HG03354 (cell line): ENCODE results near the gene MYO7A.

Experiments
- ATAC-seq: cut with Tn5 transposase; IDR thresholded peaks from one replicate; pipeline ENCODE4 v1.9.1; 2021; ENCODE audit warnings: mild to moderate bottlenecking; ENCODE audit not compliant: unreplicated experiment, poor library complexity, severe bottlenecking

Gene MYO7A

DNA sequence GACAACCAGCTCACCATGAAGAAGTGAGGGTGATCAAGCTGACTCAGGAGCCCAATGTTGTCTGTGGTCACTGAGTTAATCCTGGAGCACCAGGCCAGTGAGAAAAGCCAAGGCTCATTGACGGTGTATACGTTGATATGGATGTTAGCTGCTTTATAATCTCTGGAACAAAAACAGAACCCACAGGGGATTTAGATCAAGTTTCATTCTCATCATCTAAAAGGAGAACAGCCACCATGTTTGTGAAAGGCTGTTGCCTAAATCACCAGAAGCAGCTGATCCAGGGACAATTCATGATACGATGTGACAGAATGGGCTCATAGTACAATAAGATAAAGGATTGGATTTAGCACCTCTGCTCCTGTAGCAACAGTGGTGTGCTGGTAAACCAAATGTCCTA, 105.0 kb downstream of the MYO7A start:
- ATAC-seq, result no peak

DNA sequence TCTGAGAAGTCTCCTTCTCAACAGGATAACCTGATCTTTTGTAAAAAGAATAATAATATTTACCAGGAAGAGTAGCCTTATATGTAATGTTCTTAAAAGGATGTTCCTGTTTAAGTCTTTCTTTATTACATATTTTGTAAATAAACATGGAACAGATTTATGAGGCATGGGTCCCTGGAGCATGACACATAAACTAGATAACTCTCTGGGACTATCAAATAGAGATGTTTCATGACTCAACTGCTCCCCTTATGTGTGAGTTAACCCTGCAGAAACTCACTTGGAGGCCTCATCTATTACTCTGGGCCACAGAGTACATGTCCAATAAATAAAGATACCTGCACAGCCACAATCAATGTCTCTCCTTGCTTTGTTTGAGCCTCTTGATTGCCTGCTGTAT, 108.9 kb downstream of the MYO7A start:
- no peak for ATAC-seq

DNA sequence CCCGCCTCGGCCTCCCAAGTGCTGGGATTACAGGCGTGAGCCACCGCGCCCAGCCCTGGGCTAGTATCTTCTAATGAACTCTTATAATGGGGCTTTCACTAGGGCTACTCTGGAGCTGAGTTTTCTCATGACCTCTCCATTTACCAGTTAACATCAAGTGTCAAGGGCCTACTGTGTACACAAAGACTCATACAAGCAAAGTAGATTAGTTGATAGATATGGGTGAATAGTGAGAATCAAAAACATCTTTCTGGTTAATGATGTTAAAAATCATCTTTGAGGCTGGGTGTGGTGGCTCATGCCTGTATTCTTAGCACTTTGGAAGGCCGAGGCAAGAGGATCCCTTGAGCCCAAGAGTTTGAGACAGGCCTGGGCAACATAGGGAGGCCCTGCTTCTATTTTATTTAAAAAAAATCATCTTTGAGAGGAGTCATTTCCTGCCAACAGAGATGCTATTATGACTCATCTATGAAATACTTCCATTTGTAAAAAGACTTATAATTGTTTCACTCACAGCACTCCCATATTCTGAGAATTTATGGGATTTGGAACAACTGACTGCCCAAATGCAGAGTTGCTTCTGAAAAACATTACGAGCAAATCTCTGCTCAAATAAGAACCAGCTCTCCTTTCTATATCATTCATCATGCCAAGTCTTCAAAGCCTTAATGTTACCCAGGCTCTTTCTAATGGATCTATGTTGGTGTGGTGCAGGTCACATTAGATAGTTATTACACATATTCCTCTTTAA, 116.4 kb downstream of the MYO7A start:
- ATAC-seq, result no peak

DNA sequence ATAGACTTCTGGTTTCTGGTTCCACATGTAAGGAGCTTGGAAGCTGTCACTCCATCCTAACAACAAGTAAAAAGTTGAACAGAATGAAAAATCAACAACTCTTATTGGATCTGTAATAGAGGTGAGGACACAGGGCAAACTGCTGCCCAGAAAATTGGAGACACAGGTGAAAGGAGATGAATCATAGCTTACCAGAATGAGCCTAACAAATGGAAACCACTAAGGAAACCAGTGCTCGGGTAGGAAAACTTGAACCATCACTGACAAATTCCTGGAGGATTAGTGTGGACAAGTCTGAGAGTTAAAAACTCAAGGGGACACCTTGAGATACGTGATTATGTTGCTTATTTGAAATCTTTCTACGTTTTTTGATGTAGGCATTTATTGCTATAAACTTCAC, 121.4 kb downstream of the MYO7A start:
- no peak for ATAC-seq

DNA sequence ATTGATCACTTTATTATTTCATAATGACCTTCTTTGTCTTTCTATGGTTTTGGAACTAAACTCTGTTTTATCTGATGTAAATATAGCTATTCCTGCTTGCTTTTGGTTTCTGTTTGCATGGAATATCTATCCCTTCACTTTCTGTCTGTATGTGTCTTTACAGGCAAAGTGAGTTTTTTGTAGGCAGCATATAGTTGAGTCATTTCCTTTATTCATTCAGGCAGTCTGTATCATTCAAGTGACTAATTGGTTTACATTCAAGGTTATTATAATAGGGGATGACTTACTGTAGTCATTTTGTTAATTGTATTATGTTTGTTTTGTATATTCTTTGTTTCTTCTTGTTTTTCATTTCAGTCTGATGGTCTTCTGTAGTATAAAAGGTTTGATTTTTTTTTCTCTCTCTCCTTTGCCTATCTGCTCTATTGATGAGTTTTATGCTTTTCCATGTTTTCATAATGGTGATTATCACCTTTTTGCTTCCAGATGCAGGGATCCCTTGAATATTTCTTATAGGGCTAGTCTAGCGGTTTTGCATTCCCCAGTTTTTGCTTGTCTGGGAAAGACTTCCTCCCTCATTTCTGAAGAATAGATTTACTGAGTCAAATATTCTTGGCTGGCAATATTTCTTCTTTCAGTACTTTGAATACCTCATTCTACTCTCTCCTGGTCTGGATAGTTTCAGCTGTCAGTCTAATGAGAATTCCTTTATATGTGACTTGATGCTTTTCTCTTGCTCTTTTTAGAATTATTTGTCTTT, 123.0 kb downstream of the MYO7A start:
- ATAC-seq, result no peak

DNA sequence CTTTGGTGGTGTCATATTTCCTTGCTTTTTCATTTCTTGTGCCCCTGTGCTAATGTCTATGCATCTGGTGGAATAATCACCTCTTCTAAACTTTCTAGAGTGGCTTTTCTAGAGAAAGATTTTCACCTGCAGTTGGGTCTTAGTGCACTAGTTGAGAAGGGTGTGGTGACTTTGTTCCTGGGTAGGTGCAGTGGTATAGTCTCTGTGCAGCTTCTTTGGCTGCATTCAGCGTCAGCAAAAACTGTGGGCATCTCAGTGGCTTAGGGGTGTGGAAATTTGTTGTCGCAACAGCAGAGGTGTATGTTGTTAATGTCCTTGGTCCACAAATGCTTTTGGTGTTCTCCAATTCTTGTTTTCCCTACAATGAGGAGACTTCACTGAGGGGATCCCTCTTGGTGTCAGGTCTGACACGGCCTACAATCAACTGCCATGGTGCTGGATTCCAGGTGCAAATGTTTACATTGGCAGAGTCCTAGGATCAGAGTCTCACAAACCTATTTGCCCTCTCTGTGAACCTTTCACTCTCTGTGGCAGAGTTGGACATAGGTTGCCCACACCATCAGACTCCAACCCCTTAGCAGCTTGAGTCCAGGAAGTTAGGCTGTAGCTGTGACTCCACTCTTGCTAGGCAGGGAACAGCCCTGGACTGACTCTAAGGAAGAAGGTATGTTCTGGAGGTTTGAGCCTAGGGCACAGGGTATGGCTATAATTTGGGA, 124.7 kb downstream of the MYO7A start:
- ATAC-seq, result no peak

DNA sequence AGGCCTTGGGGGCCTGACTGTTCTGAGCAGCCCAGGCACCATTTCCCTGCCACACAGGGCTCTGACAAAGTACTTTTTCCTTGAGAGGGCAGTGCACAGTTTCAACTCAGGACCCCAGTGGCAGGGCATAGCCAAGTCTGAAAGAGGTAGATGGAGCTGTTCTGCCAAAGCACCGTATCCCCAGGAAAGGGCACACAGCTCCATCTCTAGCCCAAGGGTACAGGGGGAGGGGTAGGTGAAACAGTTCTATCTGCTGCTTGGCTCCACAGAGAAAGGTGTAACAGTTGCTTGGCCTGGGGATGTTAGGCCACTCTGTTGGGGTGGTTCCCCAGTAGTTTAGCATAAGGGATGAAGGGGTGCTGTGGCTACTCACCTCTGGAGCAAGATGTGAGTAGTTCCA, 125.6 kb downstream of the MYO7A start:
- ATAC-seq, result no peak

DNA sequence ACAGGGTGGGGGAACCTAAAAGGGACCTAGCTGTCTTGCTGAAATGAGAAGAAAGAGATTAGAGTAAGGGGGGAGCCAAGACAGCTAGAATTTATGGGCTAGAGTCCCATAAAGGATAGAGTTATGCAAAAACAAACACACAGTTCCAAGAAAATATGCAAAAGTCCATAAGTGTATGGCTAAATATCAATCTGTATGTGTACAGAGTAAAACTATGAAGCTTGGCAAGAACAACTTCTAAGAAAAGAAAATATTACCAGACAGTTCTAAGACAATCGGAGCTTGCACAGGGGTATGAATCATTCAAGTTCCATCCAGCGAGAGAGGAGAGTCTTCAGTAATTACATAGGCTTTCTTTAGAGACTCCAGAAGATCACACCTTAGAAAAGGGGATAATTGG, 131.6 kb downstream of the MYO7A start:
- no peak for ATAC-seq

DNA sequence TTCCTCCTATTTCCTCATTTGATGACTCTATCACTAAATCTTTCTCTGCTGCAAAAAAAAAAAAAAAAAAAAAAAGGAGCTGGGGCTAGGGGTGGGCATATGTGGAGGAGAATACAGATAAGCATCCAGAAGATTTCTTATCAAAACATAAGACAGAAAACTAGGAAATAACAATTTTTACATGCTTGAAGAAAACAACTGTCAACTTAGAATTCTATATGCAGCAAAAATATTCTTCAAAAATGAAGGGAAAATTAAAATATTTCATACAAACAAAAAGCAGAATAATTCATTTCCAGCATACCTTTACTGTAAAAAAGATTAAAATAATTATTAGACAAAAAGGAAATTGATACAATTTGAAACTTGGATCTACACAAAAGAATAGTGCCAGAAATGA, 134.8 kb downstream of the MYO7A start:
- no peak for ATAC-seq
